GM18508 (cell line): Measurements from ENCODE around the gene GAL3ST1.
"Not testable (repeated sequence)": the region's sequence is repeated elsewhere in the genome, so short reads cannot be mapped to it uniquely, and the experiment has no call there.

Experiments
- ATAC-seq: cut with Tn5 transposase; IDR thresholded peaks from one replicate; pipeline ENCODE4 v1.9.1; 2021; ENCODE audit warnings: moderate number of reproducible peaks; ENCODE audit not compliant: insufficient read depth, unreplicated experiment

GAL3ST1 gene

GRCh38 chr22:30567277-30567676, 7.2 kb downstream of the GAL3ST1 start:
- ATAC-seq: not testable (repeated sequence)

GRCh38 chr22:30566125-30566524, 8.3 kb downstream of the GAL3ST1 start:
- ATAC-seq: no peak

GRCh38 chr22:30565341-30565740, 9.1 kb downstream of the GAL3ST1 start:
- no peak for ATAC-seq

- ATAC-seq: no peak
Measured at GRCh38 chr22:30564761-30565119, 9.7 kb downstream of the GAL3ST1 start.

GRCh38 chr22:30564045-30564760, 10.3 kb downstream of the GAL3ST1 start:
- no peak for ATAC-seq

GRCh38 chr22:30562366-30562765, 12.1 kb downstream of the GAL3ST1 start:
- ATAC-seq: no peak

- no peak for ATAC-seq
Measured at GRCh38 chr22:30561402-30562189, 12.9 kb downstream of the GAL3ST1 start.

GRCh38 chr22:30560643-30561202, 13.7 kb downstream of the GAL3ST1 start:
- ATAC-seq: not testable (repeated sequence)

- ATAC-seq: no peak
Measured at GRCh38 chr22:30559889-30560288, 14.6 kb downstream of the GAL3ST1 start.

GRCh38 chr22:30557243-30557642, 17.2 kb downstream of the GAL3ST1 start:
- ATAC-seq: no peak

- ATAC-seq: no peak
Measured at GRCh38 chr22:30556388-30556787, 18.1 kb downstream of the GAL3ST1 start.

- no peak for ATAC-seq
Measured at GRCh38 chr22:30555282-30556210, 18.9 kb downstream of the GAL3ST1 start.

- no peak for ATAC-seq
Measured at GRCh38 chr22:30553971-30554370, 20.5 kb downstream of the GAL3ST1 start.

GRCh38 chr22:30552719-30553118, 21.7 kb downstream of the GAL3ST1 start:
- ATAC-seq: no peak

GRCh38 chr22:30551813-30552212, 22.7 kb downstream of the GAL3ST1 start:
- ATAC-seq: not testable (repeated sequence)

- ATAC-seq: no peak
Measured at GRCh38 chr22:30547188-30547587, 27.3 kb downstream of the GAL3ST1 start.

- no peak for ATAC-seq
Measured at GRCh38 chr22:30546616-30547015, 27.8 kb downstream of the GAL3ST1 start, which contains the start of gene SEC14L6. Gene SEC14L6, minus strand, starts transcription at chr22:30546741. Its CDS starts 59 bp downstream, at chr22:30546682.

- ATAC-seq: no peak
Measured at GRCh38 chr22:30542811-30543188, 31.7 kb downstream of the GAL3ST1 start.

GRCh38 chr22:30541961-30542810, 32.3 kb downstream of the GAL3ST1 start:
- ATAC-seq: no peak
